Caco-2 (cell line): ENCODE measurements around the gene MCM3. TPM values are rescaled to one million over a fixed set of nuclear protein-coding genes. Genes with fewer than 3 reads are reported as not detected.

ENCODE experiments used
- BruUV-seq: library from RNA; stranded (reverse); fragments of 400-500 nt; replicated peaks from 2 replicates; lab custom pipeline; 2021; lab: Mats Ljungman, UMichigan
- CTCF ChIA-PET: fragments of 300-600 bp; sonication (Branson Sonifier 250); formaldehyde crosslinking; loops from one replicate; lab custom pipeline; 2022; ENCODE audit warnings: antibody characterized with exemption; lab: Charles Lee
- POLR2A ChIA-PET: fragments of 300-600 bp; sonication (Branson Sonifier 250); formaldehyde crosslinking; loops from one replicate; lab custom pipeline; 2022; ENCODE audit warnings: antibody characterized with exemption; lab: Charles Lee
- DNase-seq, 2 experiments: peaks; one replicate each; pipeline versions ENCODE4 v3.0.0 to v3.0.0-alpha.2; 2020 to 2022
- H3K27me3 ChIP-seq: replicated peaks from 2 replicates; pipeline ENCODE4 v1.6.0; 2011; ENCODE audit warnings: low read length; ENCODE audit not compliant: control insufficient read depth, insufficient read depth
- H3K36me3 ChIP-seq: 2 replicates; pipeline ENCODE4 v1.5.1; 2011; ENCODE audit warnings: low read length; ENCODE audit not compliant: control insufficient read depth, insufficient read depth
- H3K4me1 ChIP-seq: fragments of 250-450 bp; sonication (Bioruptor Pico); 2 replicates; pipeline ENCODE4 v1.5.1; 2020; ENCODE audit warnings: mild to moderate bottlenecking
- H3K4me3 ChIP-seq: 2 replicates; pipeline ENCODE4 v1.5.1; 2011; ENCODE audit warnings: low read depth, mild to moderate bottlenecking, control low read depth, low read length
- H3K9me3 ChIP-seq: fragments of 250-450 bp; sonication (Bioruptor Pico); 2 replicates; pipeline ENCODE4 v1.5.1; 2020; ENCODE audit warnings: mild to moderate bottlenecking, moderate library complexity
- H3K27ac Mint-ChIP-seq: one replicate; pipeline ENCODE4 v1.8.0; 2022; ENCODE audit warnings: mixed read lengths; ENCODE audit not compliant: unreplicated experiment
- H3K27me3 Mint-ChIP-seq: one replicate; pipeline ENCODE4 v1.8.0; 2022; ENCODE audit warnings: mixed read lengths; ENCODE audit not compliant: insufficient read depth, unreplicated experiment
- H3K36me3 Mint-ChIP-seq: one replicate; pipeline ENCODE4 v1.8.0; 2022; ENCODE audit warnings: mild to moderate bottlenecking, mixed read lengths; ENCODE audit not compliant: insufficient read depth, unreplicated experiment
- H3K4me1 Mint-ChIP-seq: one replicate; pipeline ENCODE4 v1.8.0; 2022; ENCODE audit warnings: low read depth, mixed read lengths; ENCODE audit not compliant: unreplicated experiment
- H3K4me3 Mint-ChIP-seq: one replicate; pipeline ENCODE4 v1.8.0; 2022; ENCODE audit warnings: mild to moderate bottlenecking, moderate library complexity, mixed read lengths; ENCODE audit not compliant: unreplicated experiment
- H3K9me3 Mint-ChIP-seq: one replicate; pipeline ENCODE4 v1.8.0; 2022; ENCODE audit warnings: mixed read lengths; ENCODE audit not compliant: unreplicated experiment
- CTCF ChIP-seq, 2 experiments: fragments of 200-600 bp in 1 of 2; IDR thresholded peaks; 1 replicate in 1 of 2; 2 replicates in 1 of 2; pipeline versions ENCODE4 v1.5.1 to v1.8.0; 2011 to 2022; ENCODE audit warnings: antibody characterized with exemption in 1 of 2, control low read depth in 1 of 2, inconsistent platforms in 1 of 2, low read depth in 1 of 2, low read length in 1 of 2, mild to moderate bottlenecking in 1 of 2, moderate library complexity in 1 of 2; ENCODE audit not compliant: insufficient read depth in 1 of 2, severe bottlenecking in 1 of 2, unreplicated experiment in 1 of 2
- intact Hi-C: fragments of 100-400 bp; cut with micrococcal nuclease; formaldehyde crosslinking; loops from one replicate; pipeline ENCODE4 v1.10.0; 2022; ENCODE audit not compliant: unreplicated experiment
- total RNA-seq: library from RNA; stranded (reverse); gene quantifications from 2 replicates; pipeline ENCODE4 v1.2.3, GENCODE V29; 2022

Gene MCM3
- total RNA-seq, 1 experiment from 2014 or later: 151 TPM

GRCh38 chr6:52307900-52308372 is 23.4 kb upstream of the MCM3 start:
- no TSS peak for BruUV-seq
- POLR2A ChIA-PET: no interaction called here

DNA sequence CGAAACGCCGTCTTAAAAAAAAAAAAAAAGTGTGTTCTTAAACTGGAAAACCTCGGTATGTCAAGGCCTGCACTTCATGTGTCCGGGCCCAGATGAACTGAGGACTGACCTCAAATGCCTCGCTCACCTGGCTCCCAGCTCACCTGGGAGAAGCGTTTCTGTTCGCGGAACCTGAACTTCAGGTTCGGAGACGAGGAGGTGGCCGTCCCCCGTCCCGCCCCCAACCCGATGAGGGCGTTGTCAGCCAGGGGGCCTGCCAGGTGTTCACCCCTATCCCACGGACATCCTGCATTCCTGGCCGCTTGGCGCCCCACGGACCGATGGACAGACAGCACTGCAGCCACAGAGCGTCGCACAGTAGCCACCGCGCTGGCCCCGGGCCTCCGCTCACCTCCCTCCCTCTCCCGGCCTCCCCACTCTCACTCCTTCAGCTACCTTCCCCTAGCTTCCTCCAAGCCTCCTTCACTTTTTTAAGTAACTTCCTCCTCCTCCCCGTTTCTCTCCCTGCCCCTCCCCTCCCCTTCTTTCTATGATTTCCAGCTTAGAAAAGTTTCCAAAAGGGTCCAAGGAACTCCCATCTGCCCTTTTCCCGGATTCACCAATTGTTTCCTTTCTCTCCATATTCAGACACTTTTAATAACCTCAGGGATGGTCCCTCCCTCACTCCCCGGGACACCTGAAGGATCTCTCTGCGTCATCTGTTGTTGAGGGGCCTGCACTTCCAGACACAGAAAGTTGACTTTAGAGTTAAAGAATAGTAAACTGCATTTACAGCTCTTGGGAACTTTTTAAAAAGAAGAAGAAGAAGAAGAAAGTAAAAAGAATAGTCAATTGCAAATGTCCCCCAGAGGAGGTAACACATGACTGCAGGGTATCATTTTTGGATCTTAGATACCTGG is 22.7 kb upstream of the MCM3 start:
- no peak for TF ChIP-seq CTCF (IDR thresholded peaks at IDR 0.05; ENCODE audit: insufficient read depth in 1 of 2, low read depth in 1 of 2, low read length in 1 of 2, severe bottlenecking in 1 of 2, unreplicated experiment in 1 of 2)
- Mint-ChIP-seq H3K27me3 (no peaks in the 10 kb centered on the region), H3K27ac (no peak overlapping the region), H3K4me3 (no peak overlapping the region), H3K36me3 (no peaks in the 10 kb centered on the region), H3K4me1 (peaks cover 36% of the 10 kb centered on the region), H3K9me3 (no peaks in the 10 kb centered on the region)
- Histone ChIP-seq H3K4me1 (peaks cover 51% of the 10 kb centered on the region), H3K27me3 (no peaks in the 10 kb centered on the region), H3K4me3 (no peak overlapping the region), H3K9me3 (no peaks in the 10 kb centered on the region), H3K36me3 (no peaks in the 10 kb centered on the region)
- BruUV-seq: no TSS peak
- peak in 1 of 2 experiments; percentile 45 for DNase-seq
- ChIA-PET CTCF (interaction anchor here (0.6 to 0.7 kb wide), 2 partner anchors 23 to 54 kb away, joined by 5 to 7 read pairs; no protein-coding TSS in a partner anchor), POLR2A (no interaction called here)
- intact Hi-C loops: no loop called here

More at GRCh38 chr6:52307900-52308372, 23.4 kb upstream of the MCM3 start:
- Mint-ChIP-seq H3K27me3 (no peaks in the 10 kb centered on the region), H3K4me1 (peaks cover 38% of the 10 kb centered on the region), H3K4me3 (no peak overlapping the region), H3K36me3 (no peaks in the 10 kb centered on the region), H3K9me3 (no peaks in the 10 kb centered on the region), H3K27ac (no peak overlapping the region)
- DNase-seq: no peak
- intact Hi-C loops: no loop called here
- Histone ChIP-seq H3K36me3 (no peaks in the 10 kb centered on the region), H3K27me3 (no peaks in the 10 kb centered on the region), H3K4me1 (peaks cover 47% of the 10 kb centered on the region), H3K9me3 (no peaks in the 10 kb centered on the region), H3K4me3 (no peak overlapping the region)
- no peak for TF ChIP-seq CTCF (IDR thresholded peaks at IDR 0.05; ENCODE audit: insufficient read depth in 1 of 2, low read depth in 1 of 2, low read length in 1 of 2, severe bottlenecking in 1 of 2, unreplicated experiment in 1 of 2)
- CTCF ChIA-PET: interaction anchor here (0.6 to 0.7 kb wide), 2 partner anchors 22 to 116 kb away, joined by 4 to 7 read pairs; no protein-coding TSS in a partner anchor

- intact Hi-C loops: loop anchor here (2.0 kb wide), 1 partner anchor 19 kb away; no protein-coding TSS in a partner anchor
- peak overlapping the region; percentile 98 for H3K27ac Mint-ChIP-seq
- H3K9me3 Mint-ChIP-seq: no peaks in the 10 kb centered on the region
- TF ChIP-seq CTCF (IDR thresholded peaks at IDR 0.05; ENCODE audit: insufficient read depth in 1 of 2, low read depth in 1 of 2, low read length in 1 of 2, severe bottlenecking in 1 of 2, unreplicated experiment in 1 of 2): no peak
- H3K36me3 Mint-ChIP-seq: no peaks in the 10 kb centered on the region
- peaks cover 35% of the 10 kb centered on the region for H3K4me1 Mint-ChIP-seq
- ChIA-PET POLR2A (no interaction called here), CTCF (no interaction called here)
- Histone ChIP-seq H3K4me3 (no peak overlapping the region), H3K9me3 (no peaks in the 10 kb centered on the region), H3K27me3 (no peaks in the 10 kb centered on the region), H3K36me3 (no peaks in the 10 kb centered on the region), H3K4me1 (peaks cover 51% of the 10 kb centered on the region)
- no peaks in the 10 kb centered on the region for H3K27me3 Mint-ChIP-seq
- DNase-seq: no peak
- no peak overlapping the region for H3K4me3 Mint-ChIP-seq
- no TSS peak for BruUV-seq
Measured at GRCh38 chr6:52305948-52306767, 21.6 kb upstream of the MCM3 start.
